Neural cell (in vitro differentiated cells): ENCODE data around the gene WASHC3. TPM values are rescaled to one million over a fixed set of nuclear protein-coding genes. Genes with fewer than 3 reads are reported as not detected.
A peak's percentile ranks its signal among the peaks of the same experiment; 100 is the strongest.

Source experiments
- H2AFZ ChIP-seq: fragments of 200-600, 300-800 bp; sonication (generic), shearing (Covaris generic); 2 replicates; pipeline ENCODE4 v1.6.0; 2014; ENCODE audit warnings: low read depth, mild to moderate bottlenecking, antibody characterized with exemption, low read length, moderate library complexity
- H3F3A ChIP-seq: fragments of 200-600 bp; shearing (Covaris generic); 2 replicates; pipeline ENCODE4 v1.6.1; 2016; ENCODE audit warnings: mild to moderate bottlenecking, moderate library complexity, mixed read lengths, antibody characterized with exemption, low read length; ENCODE audit not compliant: insufficient read depth, poor library complexity, severe bottlenecking
- H3K27ac ChIP-seq: fragments of 200-600, 300-800 bp; sonication (generic), shearing (Covaris generic); 2 replicates; pipeline ENCODE4 v1.5.1; 2014; ENCODE audit warnings: mild to moderate bottlenecking, low read length, moderate library complexity
- H3K27me3 ChIP-seq: fragments of 300-800, 200-600 bp; sonication (generic), shearing (Covaris generic); 2 replicates; pipeline ENCODE4 v1.6.0; 2014; ENCODE audit warnings: mild to moderate bottlenecking, low read depth, low read length, moderate library complexity; ENCODE audit not compliant: insufficient read depth
- H3K36me3 ChIP-seq: fragments of 300-800, 200-600 bp; sonication (generic), shearing (Covaris generic); 2 replicates; pipeline ENCODE4 v1.5.1; 2014; ENCODE audit warnings: mild to moderate bottlenecking, antibody characterized with exemption, low read length, moderate library complexity; ENCODE audit not compliant: insufficient read depth
- H3K4me2 ChIP-seq: fragments of 300-800, 200-600 bp; sonication (generic), shearing (Covaris generic); 2 replicates; pipeline ENCODE4 v1.6.0; 2014; ENCODE audit warnings: mild to moderate bottlenecking, low read length
- H3K4me3 ChIP-seq: fragments of 300-800, 200-600 bp; sonication (generic), shearing (Covaris generic); 2 replicates; pipeline ENCODE4 v1.5.1; 2014; ENCODE audit warnings: mild to moderate bottlenecking, low read length, moderate library complexity
- H3K79me2 ChIP-seq: fragments of 200-600 bp; shearing (Covaris generic); replicated peaks from 2 replicates; pipeline ENCODE4 v1.6.0; 2014; ENCODE audit warnings: mild to moderate bottlenecking, low read length, moderate library complexity; ENCODE audit not compliant: insufficient read depth
- H3K9ac ChIP-seq: fragments of 300-800, 200-600 bp; sonication (generic), shearing (Covaris generic); 2 replicates; pipeline ENCODE4 v1.6.1; 2016; ENCODE audit warnings: mild to moderate bottlenecking, low read length, mixed read lengths
- H3K9me2 ChIP-seq: fragments of 200-600 bp; shearing (Covaris generic); 2 replicates; pipeline ENCODE4 v1.6.1; 2016; ENCODE audit warnings: mild to moderate bottlenecking, low read length, mixed read lengths; ENCODE audit not compliant: insufficient read depth
- H3K9me3 ChIP-seq: fragments of 200-600, 300-800 bp; sonication (generic), shearing (Covaris generic); 2 replicates; pipeline ENCODE4 v1.6.1; 2016; ENCODE audit warnings: mild to moderate bottlenecking, mixed run types, low read length, moderate library complexity, mixed read lengths
- H4K20me1 ChIP-seq: fragments of 200-600 bp; shearing (Covaris generic); 2 replicates; pipeline ENCODE4 v1.6.1; 2016; ENCODE audit warnings: mild to moderate bottlenecking, mixed run types; ENCODE audit not compliant: insufficient read depth
- CTCF ChIP-seq: fragments of 450-650 bp; IDR thresholded peaks from 2 replicates; pipeline ENCODE4 v1.5.1; 2014; ENCODE audit warnings: antibody characterized with exemption, mild to moderate bottlenecking, moderate library complexity; ENCODE audit not compliant: poor library complexity, severe bottlenecking
- EP300 ChIP-seq: fragments of 450-650 bp; conservative IDR thresholded peaks from 2 replicates; pipeline ENCODE4 v1.6.1; 2014; ENCODE audit warnings: antibody characterized with exemption, mild to moderate bottlenecking, moderate library complexity; ENCODE audit not compliant: poor library complexity, severe bottlenecking
- EZH2 ChIP-seq: fragments of 200-600, 300-800 bp; shearing (Covaris generic), sonication (generic); IDR thresholded peaks from 2 replicates; pipeline ENCODE4 v1.6.1; 2014; ENCODE audit warnings: antibody characterized with exemption, low read length, borderline replicate concordance, mild to moderate bottlenecking; ENCODE audit not compliant: insufficient read depth, poor library complexity, severe bottlenecking
- MXI1 ChIP-seq: fragments of 450-650 bp; conservative IDR thresholded peaks from 2 replicates; pipeline ENCODE4 v1.6.1; 2014; ENCODE audit warnings: antibody characterized with exemption, mild to moderate bottlenecking; ENCODE audit not compliant: poor library complexity, severe bottlenecking
- POLR2AphosphoS5 ChIP-seq: IDR thresholded peaks from 2 replicates; pipeline ENCODE4 v1.6.1; 2012
- RAD21 ChIP-seq: fragments of 450-650 bp; conservative IDR thresholded peaks from 2 replicates; pipeline ENCODE4 v1.6.1; 2014; ENCODE audit warnings: antibody characterized with exemption, mild to moderate bottlenecking, moderate library complexity
- REST ChIP-seq: IDR thresholded peaks from 2 replicates; pipeline ENCODE4 v1.6.1; 2012; ENCODE audit warnings: borderline replicate concordance
- SMC3 ChIP-seq: fragments of 450-650 bp; conservative IDR thresholded peaks from 2 replicates; pipeline ENCODE4 v1.6.1; 2014; ENCODE audit warnings: antibody characterized with exemption, mild to moderate bottlenecking, moderate library complexity; ENCODE audit not compliant: poor library complexity
- TAF1 ChIP-seq: IDR thresholded peaks from 2 replicates; pipeline ENCODE4 v1.6.1; 2012; ENCODE audit warnings: low read depth
- polyA plus RNA-seq: library from polyadenylated mRNA; depleted of rRNA; stranded (reverse); fragments of >200 nt; gene quantifications from 2 replicates; pipeline ENCODE4 v1.2.3, GENCODE V29; 2014

WASHC3 gene
- polyA plus RNA-seq, 1 donor from 2014 or later: 65.9 TPM

- no peak for TF ChIP-seq MXI1
- no peak for TF ChIP-seq EZH2
- no peak for TF ChIP-seq TAF1
- no peak for TF ChIP-seq RAD21
- Histone ChIP-seq H2AFZ (no peak overlapping the region), H3K36me3 (no peaks in the 10 kb centered on the region), H3K4me3 (no peak overlapping the region), H3K4me2 (no peak overlapping the region), H3K9ac (no peak overlapping the region), H3K27ac (no peak overlapping the region), H3F3A (no peaks in the 10 kb centered on the region), H3K79me2 (no peaks in the 10 kb centered on the region), H3K27me3 (no peaks in the 10 kb centered on the region), H3K9me2 (no peaks in the 10 kb centered on the region), H4K20me1 (no peaks in the 10 kb centered on the region), H3K9me3 (no peaks in the 10 kb centered on the region)
Observed at GRCh38 chr12:102063069-102063468, 1.3 kb upstream of the WASHC3 start.

- Histone ChIP-seq H3K27ac (no peak overlapping the region), H3K36me3 (no peaks in the 10 kb centered on the region), H3K79me2 (no peaks in the 10 kb centered on the region), H3K27me3 (no peaks in the 10 kb centered on the region), H3K9me3 (no peaks in the 10 kb centered on the region), H3K9ac (peak overlapping the region; percentile 87), H3K9me2 (no peaks in the 10 kb centered on the region), H3K4me3 (peak overlapping the region; percentile 91), H4K20me1 (no peaks in the 10 kb centered on the region), H3K4me2 (no peak overlapping the region), H3F3A (no peaks in the 10 kb centered on the region), H2AFZ (peak overlapping the region; percentile 73)
- TF ChIP-seq EP300 (no peak), SMC3 (no peak), EZH2 (no peak), CTCF (no peak), REST (no peak)
Observed at GRCh38 chr12:102062419-102062806, 622 bp upstream of the WASHC3 start.

GRCh38 chr12:102061096-102061559 is 663 bp downstream of the WASHC3 start:
- Histone ChIP-seq H4K20me1 (no peaks in the 10 kb centered on the region), H3K27me3 (no peaks in the 10 kb centered on the region), H3K4me2 (peak overlapping the region; percentile 93), H3K9me3 (no peaks in the 10 kb centered on the region), H2AFZ (peak overlapping the region; percentile 97), H3K36me3 (no peaks in the 10 kb centered on the region), H3K27ac (peak overlapping the region; percentile 54), H3F3A (no peaks in the 10 kb centered on the region), H3K4me3 (peak overlapping the region; percentile 91), H3K9ac (peak overlapping the region; percentile 87), H3K9me2 (no peaks in the 10 kb centered on the region), H3K79me2 (no peaks in the 10 kb centered on the region)
- TF ChIP-seq CTCF (no peak), MXI1 (no peak), POLR2AphosphoS5 (no peak), RAD21 (no peak), EP300 (no peak), REST (no peak), EZH2 (no peak), SMC3 (no peak), TAF1 (no peak)
